IMR-90 (cell line): ENCODE results near the gene C19orf53. TPM values are rescaled to one million over a fixed set of nuclear protein-coding genes. Genes with fewer than 3 reads are reported as not detected.
A peak's percentile ranks its signal among the peaks of the same experiment; 100 is the strongest.

Experiments
- ATAC-seq: fragments of 200-7000 bp; cut with Tn5 transposase; 2 replicates; pipeline ENCODE4 v1.9.1; 2020; ENCODE audit warnings: low read depth, mild to moderate bottlenecking, moderate library complexity
- BruUV-seq: library from RNA; stranded (reverse); fragments of 400-500 nt; replicated peaks from 2 replicates; lab custom pipeline; 2021; lab: Mats Ljungman, UMichigan
- CTCF ChIA-PET: fragments of 300-600 bp; formaldehyde crosslinking; extraction: SDS; loops from one replicate; lab custom pipeline; 2021; ENCODE audit warnings: antibody characterized with exemption; lab: Yijun Ruan, JAX
- POLR2A ChIA-PET: fragments of 300-600 bp; sonication (Branson Sonifier 250); formaldehyde crosslinking; loops from one replicate; lab custom pipeline; 2022; ENCODE audit warnings: antibody characterized with exemption; ENCODE audit not compliant: unreplicated experiment; lab: Charles Lee
- DNase-seq: peaks from one replicate; pipeline ENCODE4 v3.0.0; 2013
- H2AFZ ChIP-seq: replicated peaks from 2 replicates; pipeline ENCODE3; 2013; ENCODE audit warnings: low read length, mild to moderate bottlenecking; ENCODE audit not compliant: poor library complexity
- H2AK5ac ChIP-seq: 2 replicates; pipeline ENCODE4 v1.6.1; 2013; ENCODE audit warnings: low read depth, low read length, inconsistent platforms
- H2AK9ac ChIP-seq: replicated peaks from 2 replicates; pipeline ENCODE3; 2013; ENCODE audit warnings: mild to moderate bottlenecking, low read depth, low read length, moderate library complexity; ENCODE audit not compliant: poor library complexity
- H2BK120ac ChIP-seq: 2 replicates; pipeline ENCODE4 v1.6.1; 2013; ENCODE audit warnings: low read depth, low read length, inconsistent platforms
- H2BK15ac ChIP-seq: 3 replicates; pipeline ENCODE4 v1.6.1; 2013; ENCODE audit warnings: low read depth, low read length, inconsistent platforms
- H2BK20ac ChIP-seq: 2 replicates; pipeline ENCODE4 v1.6.1; 2013; ENCODE audit warnings: low read depth, mild to moderate bottlenecking, inconsistent platforms, low read length, moderate library complexity
- H2BK5ac ChIP-seq: 2 replicates; pipeline ENCODE4 v1.6.1; 2013; ENCODE audit warnings: mild to moderate bottlenecking, low read depth, low read length, inconsistent platforms; ENCODE audit not compliant: poor library complexity, severe bottlenecking
- H3K14ac ChIP-seq: replicated peaks from 2 replicates; pipeline ENCODE4 v1.6.1; 2013; ENCODE audit warnings: low read depth, low read length, inconsistent platforms
- H3K18ac ChIP-seq: 2 replicates; pipeline ENCODE4 v1.6.1; 2013; ENCODE audit warnings: low read depth, low read length, control low read depth
- H3K23ac ChIP-seq: 2 replicates; pipeline ENCODE4 v1.6.1; 2013; ENCODE audit warnings: low read depth, low read length, inconsistent platforms
- H3K27ac ChIP-seq: 2 replicates; pipeline ENCODE4 v1.5.1; 2013; ENCODE audit warnings: mild to moderate bottlenecking, control low read depth, low read length; ENCODE audit not compliant: insufficient read depth
- H3K27me3 ChIP-seq: 2 replicates; pipeline ENCODE4 v1.6.1; 2013; ENCODE audit warnings: low read length; ENCODE audit not compliant: control insufficient read depth, insufficient read depth
- H3K36me3 ChIP-seq: 2 replicates; pipeline ENCODE4 v1.6.1; 2013; ENCODE audit warnings: low read length, mixed read lengths; ENCODE audit not compliant: control insufficient read depth, insufficient read depth
- H3K4ac ChIP-seq: 2 replicates; pipeline ENCODE4 v1.6.1; 2013; ENCODE audit warnings: low read depth, low read length, inconsistent platforms
- H3K4me1 ChIP-seq: 2 replicates; pipeline ENCODE4 v1.6.1; 2013; ENCODE audit warnings: low read length, mixed read lengths; ENCODE audit not compliant: control insufficient read depth, insufficient read depth
- H3K4me2 ChIP-seq: 2 replicates; pipeline ENCODE4 v1.6.1; 2013; ENCODE audit warnings: low read depth, mild to moderate bottlenecking, control low read depth, low read length, moderate library complexity
- H3K4me3 ChIP-seq: 2 replicates; pipeline ENCODE4 v1.5.1; 2013; ENCODE audit warnings: low read depth, mild to moderate bottlenecking, control low read depth, low read length, moderate library complexity; ENCODE audit not compliant: insufficient read depth
- H3K56ac ChIP-seq: 2 replicates; pipeline ENCODE4 v1.6.1; 2013; ENCODE audit warnings: low read length, inconsistent platforms; ENCODE audit not compliant: insufficient read depth; ENCODE audit errors: extremely low read depth
- H3K79me1 ChIP-seq, 2 experiments: 2 replicates each; pipeline ENCODE4 v1.6.1; 2013; ENCODE audit warnings: low read length in 2 of 2, inconsistent platforms in 1 of 2, low read depth in 1 of 2
- H3K9ac ChIP-seq: 2 replicates; pipeline ENCODE4 v1.6.1; 2013; ENCODE audit warnings: low read depth, low read length, control low read depth
- H3K9me1 ChIP-seq: 2 replicates; pipeline ENCODE4 v1.6.1; 2013; ENCODE audit warnings: low read length, inconsistent platforms; ENCODE audit not compliant: insufficient read depth
- H3K9me3 ChIP-seq: 2 replicates; pipeline ENCODE4 v1.6.1; 2013; ENCODE audit warnings: low read length; ENCODE audit not compliant: control insufficient read depth, insufficient read depth
- H4K20me1 ChIP-seq: 2 replicates; pipeline ENCODE4 v1.6.1; 2013; ENCODE audit warnings: low read length, inconsistent platforms; ENCODE audit not compliant: insufficient read depth
- H4K5ac ChIP-seq: 2 replicates; pipeline ENCODE4 v1.6.1; 2013; ENCODE audit warnings: mild to moderate bottlenecking, low read depth, low read length, control low read depth
- H4K8ac ChIP-seq, 2 experiments: 2 replicates each; pipeline ENCODE4 v1.6.1; 2013; ENCODE audit warnings: low read depth in 2 of 2, low read length in 2 of 2, control low read depth in 1 of 2, inconsistent platforms in 1 of 2
- H4K91ac ChIP-seq: 2 replicates; pipeline ENCODE4 v1.6.1; 2013; ENCODE audit warnings: low read depth, low read length, inconsistent platforms; ENCODE audit not compliant: insufficient read depth
- BHLHE40 ChIP-seq: fragments of 150-350 bp; IDR thresholded peaks from 2 replicates; pipeline ENCODE4 v1.6.1; 2016; ENCODE audit warnings: mild to moderate bottlenecking, low read depth, low read length
- CHD1 ChIP-seq: IDR thresholded peaks from 2 replicates; pipeline ENCODE4 v1.6.1; 2012; ENCODE audit warnings: low read depth, low read length, improper control_type of control experiment
- FOS ChIP-seq: fragments of 150-350 bp; IDR thresholded peaks from 2 replicates; pipeline ENCODE4 v1.6.1; 2016; ENCODE audit warnings: low read depth, low read length
- NFE2L2 ChIP-seq: fragments of 150-350 bp; IDR thresholded peaks from 2 replicates; pipeline ENCODE4 v1.6.1; 2016; ENCODE audit warnings: low read depth, mild to moderate bottlenecking, low read length
- RCOR1 ChIP-seq: IDR thresholded peaks from 2 replicates; pipeline ENCODE4 v1.6.1; 2012; ENCODE audit warnings: mild to moderate bottlenecking, low read length, improper control_type of control experiment; ENCODE audit not compliant: insufficient replicate concordance
- RFX5 ChIP-seq: IDR thresholded peaks from 2 replicates; pipeline ENCODE4 v1.8.0; 2012; ENCODE audit warnings: low read depth, mild to moderate bottlenecking, low read length, moderate library complexity
- WGBS, 2 experiments: methylation state at CpG; one replicate each; pipeline versions ENCODE4 v1.1.5 to v1.1.7; 2013; ENCODE audit warnings: missing lambda C conversion rate in 2 of 2; ENCODE audit not compliant: insufficient read length in 1 of 2; ENCODE audit errors: extremely low coverage in 2 of 2; 5-methylcytosine and 5-hydroxymethylcytosine counted together
- dilution Hi-C: fragments of 300-500 bp; cut with HindIII; formaldehyde crosslinking; loops from one replicate; pipeline ENCODE4 v1.14.3; 2018; ENCODE audit warnings: low sequenced_read_pairs; ENCODE audit not compliant: unreplicated experiment
- in situ Hi-C: fragments of 300-500 bp; cut with MboI; formaldehyde crosslinking; loops from 3 replicates; pipeline ENCODE4 v1.14.3; 2019; ENCODE audit warnings: low sequenced_read_pairs, inconsistent platforms, mixed read lengths
- intact Hi-C: fragments of 100-400 bp; cut with micrococcal nuclease; formaldehyde crosslinking; loops from 2 replicates; pipeline ENCODE4 v1.10.0; 2022
- polyA plus RNA-seq, 3 experiments: library from polyadenylated mRNA; depleted of rRNA; stranded (reverse); fragments of >200 nt; gene quantifications; 2 replicates each; pipeline ENCODE4 v1.2.3, GENCODE V29; 2012; ENCODE audit warnings: low replicate concordance in 1 of 3
- total RNA-seq: library from RNA; depleted of rRNA; stranded (reverse); fragments of >200 nt; gene quantifications from 2 replicates; pipeline ENCODE4 v1.2.3, GENCODE V29; 2012

The C19orf53 gene
- total and polyA plus RNA-seq, 2 of the 4 experiments (the other 2 are of a cell fraction): 61.3 to 290 TPM

DNA sequence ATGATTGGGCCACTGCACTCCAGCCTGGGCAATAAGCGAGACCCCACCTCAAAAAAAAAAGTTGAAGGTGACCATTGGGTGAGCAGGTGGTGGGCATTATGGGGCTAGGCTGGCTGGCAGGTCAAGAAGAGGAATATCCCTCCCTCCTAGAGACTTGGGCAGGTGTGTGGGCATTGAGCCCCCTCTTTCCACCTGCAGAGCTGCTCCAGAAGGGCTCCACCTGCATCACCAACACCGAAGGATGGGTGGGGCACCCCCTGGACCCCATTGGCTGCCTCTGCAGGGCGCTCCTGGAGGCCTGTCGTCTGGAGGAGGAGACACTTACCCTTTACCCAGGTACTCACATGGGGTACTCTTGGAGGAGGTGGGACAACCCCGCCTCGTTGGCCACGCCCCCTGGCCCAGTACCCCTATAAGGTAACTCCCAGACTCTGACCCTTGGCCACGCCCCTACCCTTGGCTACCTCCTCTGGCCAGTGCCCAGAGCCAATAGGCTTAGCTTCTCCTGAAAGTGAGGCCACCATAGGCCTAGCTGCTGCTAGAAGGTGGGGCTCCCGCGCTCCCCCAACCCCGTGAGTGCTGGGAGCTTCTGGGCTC is 42.9 kb downstream of the C19orf53 start:
- CTCF ChIA-PET: no interaction called here
- POLR2A ChIA-PET: no interaction called here
- H2BK20ac ChIP-seq: no peak overlapping the region

More for the DNA sequence above, 42.9 kb downstream of the C19orf53 start:
- Histone ChIP-seq H4K5ac (no peak overlapping the region), H4K20me1 (peaks cover 4% of the 10 kb centered on the region), H2BK120ac (no peak overlapping the region), H2BK15ac (no peak overlapping the region), H2AFZ (peak overlapping the region; percentile 63), H4K8ac (no peak overlapping the region), H3K23ac (no peak overlapping the region), H3K4ac (no peak overlapping the region), H2AK5ac (no peak overlapping the region), H3K4me1 (no peaks in the 10 kb centered on the region), H3K27me3 (no peaks in the 10 kb centered on the region), H2BK5ac (no peak overlapping the region), H3K27ac (no peak overlapping the region), H4K91ac (no peak overlapping the region), H3K36me3 (peaks cover 63% of the 10 kb centered on the region), H2AK9ac (no peak overlapping the region), H3K9ac (no peak overlapping the region), H3K18ac (no peak overlapping the region), H3K4me3 (no peak overlapping the region), H3K79me1 (peaks cover 0 to 12% of the 10 kb centered on the region in 2 experiments; a peak in 2 of 4 replicates), H3K56ac (no peak overlapping the region), H3K9me1 (peaks cover 3% of the 10 kb centered on the region; the same call in 1 of the 2 replicates), H3K14ac (no peak overlapping the region), H3K4me2 (no peak overlapping the region), H3K9me3 (no peaks in the 10 kb centered on the region)
- no CpG with 5 or more reads among the region's 11 CpGs for WGBS, 2 experiments
- dilution Hi-C loops: no loop called here
- ATAC-seq (no peak), DNase-seq (no peak)
- in situ Hi-C loops: no loop called here
- intact Hi-C loops: no loop called here
- BruUV-seq: no TSS peak
- TF ChIP-seq FOS (no peak), BHLHE40 (no peak), RFX5 (no peak), NFE2L2 (no peak), CHD1 (no peak), RCOR1 (no peak)
